Trophoblast cell (in vitro differentiated cells and primary cell): ENCODE measurements around the gene FAAH2.

Experiments used
- DNase-seq, 2 donors: peaks; one replicate each; pipeline ENCODE4 v3.0.0-alpha.2; 2016
- H2AFZ ChIP-seq: 2 replicates; pipeline ENCODE4 v1.6.1; 2013; ENCODE audit warnings: low read length, moderate library complexity, mild to moderate bottlenecking; ENCODE audit not compliant: insufficient read depth, poor library complexity
- H2AK5ac ChIP-seq: 2 replicates; pipeline ENCODE4 v1.6.1; 2013; ENCODE audit warnings: mild to moderate bottlenecking, low read length
- H2BK120ac ChIP-seq: 2 replicates; pipeline ENCODE4 v1.6.1; 2013; ENCODE audit warnings: low read length, mild to moderate bottlenecking, moderate library complexity; ENCODE audit not compliant: insufficient read depth, poor library complexity
- H2BK12ac ChIP-seq: 2 replicates; pipeline ENCODE4 v1.6.1; 2013; ENCODE audit warnings: mild to moderate bottlenecking, low read length, moderate library complexity
- H2BK5ac ChIP-seq: 2 replicates; pipeline ENCODE4 v1.6.1; 2013; ENCODE audit warnings: low read length, low read depth, moderate library complexity, mild to moderate bottlenecking; ENCODE audit not compliant: poor library complexity
- H3K14ac ChIP-seq: 2 replicates; pipeline ENCODE4 v1.6.1; 2013; ENCODE audit warnings: mild to moderate bottlenecking, low read length
- H3K18ac ChIP-seq: 2 replicates; pipeline ENCODE4 v1.6.1; 2013; ENCODE audit warnings: mild to moderate bottlenecking, low read length
- H3K23ac ChIP-seq: 2 replicates; pipeline ENCODE4 v1.6.1; 2013; ENCODE audit warnings: low read length
- H3K27ac ChIP-seq: 2 replicates; pipeline ENCODE4 v1.5.1; 2013; ENCODE audit warnings: low read depth, mild to moderate bottlenecking, inconsistent platforms, low read length, moderate library complexity
- H3K27me3 ChIP-seq: 2 replicates; pipeline ENCODE4 v1.6.1; 2013; ENCODE audit warnings: inconsistent platforms, mild to moderate bottlenecking, low read length, moderate library complexity; ENCODE audit not compliant: insufficient read depth
- H3K36me3 ChIP-seq, 2 experiments: 1 replicate in 1 of 2; 2 replicates in 1 of 2; pipeline ENCODE4 v1.6.1; 2013; ENCODE audit warnings: low read length in 2 of 2, mild to moderate bottlenecking in 2 of 2, moderate library complexity in 1 of 2; ENCODE audit not compliant: insufficient read depth in 2 of 2, control insufficient read depth in 1 of 2
- H3K4ac ChIP-seq: 2 replicates; pipeline ENCODE4 v1.6.1; 2013; ENCODE audit warnings: low read depth, mild to moderate bottlenecking, low read length, moderate library complexity
- H3K4me1 ChIP-seq, 2 experiments: 1 replicate in 1 of 2; 2 replicates in 1 of 2; pipeline ENCODE4 v1.6.1; 2013; ENCODE audit warnings: low read length in 2 of 2, mild to moderate bottlenecking in 2 of 2, moderate library complexity in 1 of 2; ENCODE audit not compliant: insufficient read depth in 2 of 2, control insufficient read depth in 1 of 2
- H3K4me2 ChIP-seq: 2 replicates; pipeline ENCODE4 v1.6.1; 2013; ENCODE audit warnings: inconsistent platforms, mild to moderate bottlenecking, low read length, moderate library complexity
- H3K4me3 ChIP-seq: 2 replicates; pipeline ENCODE4 v1.5.1; 2013; ENCODE audit warnings: mild to moderate bottlenecking, low read depth, low read length, inconsistent platforms
- H3K79me1 ChIP-seq: one replicate; pipeline ENCODE4 v1.6.1; 2013; ENCODE audit warnings: low read length
- H3K79me2 ChIP-seq: 2 replicates; pipeline ENCODE4 v1.6.1; 2013; ENCODE audit warnings: low read length, mild to moderate bottlenecking; ENCODE audit not compliant: control insufficient read depth, insufficient read depth, poor library complexity
- H3K9ac ChIP-seq: 2 replicates; pipeline ENCODE4 v1.6.1; 2013; ENCODE audit warnings: mild to moderate bottlenecking, low read length
- H3K9me3 ChIP-seq: 2 replicates; pipeline ENCODE4 v1.6.1; 2013; ENCODE audit warnings: low read depth, mild to moderate bottlenecking, control low read depth, inconsistent platforms, low read length; ENCODE audit not compliant: insufficient read depth
- H4K12ac ChIP-seq: 2 replicates; pipeline ENCODE4 v1.6.1; 2013; ENCODE audit warnings: low read depth, mild to moderate bottlenecking, low read length, moderate library complexity
- H4K8ac ChIP-seq: 2 replicates; pipeline ENCODE4 v1.6.1; 2013; ENCODE audit warnings: low read depth, mild to moderate bottlenecking, low read length, moderate library complexity
- H4K91ac ChIP-seq: one replicate; pipeline ENCODE4 v1.6.1; 2013; ENCODE audit warnings: low read depth, mild to moderate bottlenecking, low read length, moderate library complexity
- WGBS: extraction: QIAGEN DNeasy Blood & Tissue Kit; methylation state at CpG from one replicate; pipeline ENCODE4 v1.1.7; 2013; ENCODE audit warnings: missing lambda C conversion rate; ENCODE audit not compliant: insufficient read length, insufficient coverage; ENCODE audit errors: extremely low coverage; 5-methylcytosine and 5-hydroxymethylcytosine counted together

FAAH2 gene

GRCh38 chrX:57453901-57454300 lies 167.4 kb downstream of the FAAH2 start:
- Histone ChIP-seq H2BK120ac (no peak overlapping the region), H3K9me3 (no peaks in the 10 kb centered on the region), H2AK5ac (no peak overlapping the region), H3K4me2 (no peak overlapping the region), H3K36me3 (no peaks in the 10 kb centered on the region), H3K23ac (no peak overlapping the region), H3K79me1 (no peaks in the 10 kb centered on the region), H3K4me3 (no peak overlapping the region), H3K4ac (no peak overlapping the region), H2BK5ac (no peak overlapping the region), H4K91ac (no peak overlapping the region), H3K79me2 (no peaks in the 10 kb centered on the region), H2BK12ac (no peak overlapping the region), H4K12ac (no peak overlapping the region), H3K9ac (no peak overlapping the region), H3K27me3 (no peaks in the 10 kb centered on the region), H3K18ac (no peak overlapping the region), H3K14ac (no peak overlapping the region), H3K4me1 (no peaks in the 10 kb centered on the region), H4K8ac (no peak overlapping the region), H2AFZ (no peak overlapping the region), H3K27ac (no peak overlapping the region)
- DNase-seq, result peak in 1 of 2 donors; percentile 56
- WGBS, result no CpG with 5 or more reads among the region's 4 CpGs

DNA sequence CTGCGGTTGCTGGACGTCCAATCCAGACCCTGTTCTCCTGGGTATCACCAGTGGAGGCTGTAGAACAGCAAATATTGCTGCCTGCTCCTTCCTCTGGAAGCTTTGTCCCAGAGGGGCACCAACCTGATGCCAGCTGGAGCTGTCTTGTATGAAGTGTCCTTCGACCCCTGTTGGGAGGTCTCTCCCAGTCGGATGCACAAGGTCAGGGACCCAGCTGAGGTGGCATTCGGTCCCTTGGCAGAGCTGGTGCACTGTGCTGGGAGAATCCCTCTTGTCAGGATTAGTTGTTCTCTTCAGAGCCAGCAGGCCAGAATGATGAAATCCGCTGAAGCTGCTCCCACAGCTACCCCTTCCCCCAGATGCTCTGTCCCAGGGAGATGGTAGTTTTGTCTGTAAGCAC lies 195.0 kb downstream of the FAAH2 start:
- no CpG with 5 or more reads among the region's 6 CpGs for WGBS
- no peak for DNase-seq

GRCh38 chrX:57516491-57516890 lies 230.0 kb downstream of the FAAH2 start:
- H3K36me3 ChIP-seq, result no peaks in the 10 kb centered on the region
- H3K18ac ChIP-seq, result no peak overlapping the region
- H3K27ac ChIP-seq, result no peak overlapping the region
- no peak overlapping the region for H2AFZ ChIP-seq
- H3K79me2 ChIP-seq, result no peaks in the 10 kb centered on the region
- no peak overlapping the region for H2BK120ac ChIP-seq
- H2BK12ac ChIP-seq, result no peak overlapping the region
- H4K91ac ChIP-seq, result no peak overlapping the region
- H3K27me3 ChIP-seq, result no peaks in the 10 kb centered on the region
- no peaks in the 10 kb centered on the region for H3K4me1 ChIP-seq
- no peak overlapping the region for H3K14ac ChIP-seq
- H3K79me1 ChIP-seq, result no peaks in the 10 kb centered on the region
- no peak overlapping the region for H2BK5ac ChIP-seq
- no peak for DNase-seq
- no peak overlapping the region for H3K4me3 ChIP-seq
- H2AK5ac ChIP-seq, result no peak overlapping the region
- H3K4ac ChIP-seq, result no peak overlapping the region
- WGBS, result no CpG with 5 or more reads among the region's 5 CpGs
- H4K12ac ChIP-seq, result no peak overlapping the region
- H3K4me2 ChIP-seq, result no peak overlapping the region
- H4K8ac ChIP-seq, result no peak overlapping the region
- H3K9ac ChIP-seq, result no peak overlapping the region
- peaks cover 4% of the 10 kb centered on the region for H3K9me3 ChIP-seq
- H3K23ac ChIP-seq, result no peak overlapping the region

More for the DNA sequence above, 195.0 kb downstream of the FAAH2 start:
- no peaks in the 10 kb centered on the region for H3K27me3 ChIP-seq
- H3K27ac ChIP-seq, result no peak overlapping the region
- no peak overlapping the region for H3K4me2 ChIP-seq
- no peak overlapping the region for H2BK120ac ChIP-seq
- no peak overlapping the region for H2AK5ac ChIP-seq
- no peaks in the 10 kb centered on the region for H3K36me3 ChIP-seq
- H4K12ac ChIP-seq, result no peak overlapping the region
- H3K18ac ChIP-seq, result no peak overlapping the region
- no peak overlapping the region for H2AFZ ChIP-seq
- H3K9me3 ChIP-seq, result no peaks in the 10 kb centered on the region
- no peak overlapping the region for H4K91ac ChIP-seq
- no peak overlapping the region for H4K8ac ChIP-seq
- no peak overlapping the region for H2BK12ac ChIP-seq
- H3K9ac ChIP-seq, result no peak overlapping the region
- no peaks in the 10 kb centered on the region for H3K79me2 ChIP-seq
- no peak overlapping the region for H2BK5ac ChIP-seq
- no peak overlapping the region for H3K4me3 ChIP-seq
- no peaks in the 10 kb centered on the region for H3K4me1 ChIP-seq
- no peak overlapping the region for H3K4ac ChIP-seq
- H3K79me1 ChIP-seq, result no peaks in the 10 kb centered on the region
- no peak overlapping the region for H3K14ac ChIP-seq
- H3K23ac ChIP-seq, result no peak overlapping the region

- Histone ChIP-seq H3K4ac (no peak overlapping the region), H2BK120ac (no peak overlapping the region), H3K27ac (no peak overlapping the region), H3K23ac (no peak overlapping the region), H3K9ac (no peak overlapping the region), H3K79me2 (no peaks in the 10 kb centered on the region), H3K14ac (no peak overlapping the region), H3K4me1 (no peaks in the 10 kb centered on the region), H4K12ac (no peak overlapping the region), H3K18ac (no peak overlapping the region), H4K8ac (no peak overlapping the region), H2AFZ (no peak overlapping the region), H2BK12ac (no peak overlapping the region), H3K79me1 (no peaks in the 10 kb centered on the region), H4K91ac (no peak overlapping the region), H3K4me3 (no peak overlapping the region), H3K27me3 (no peaks in the 10 kb centered on the region), H3K36me3 (no peaks in the 10 kb centered on the region), H3K4me2 (no peak overlapping the region), H2BK5ac (no peak overlapping the region), H3K9me3 (peaks cover 4% of the 10 kb centered on the region), H2AK5ac (no peak overlapping the region)
- no CpG with 5 or more reads among the region's 2 CpGs for WGBS
- no peak for DNase-seq
Observed at GRCh38 chrX:57519578-57520118, 233.1 kb downstream of the FAAH2 start.
